Esophagus muscularis mucosa (tissue), 4 donors: ENCODE results near the gene PKP3. TPM values are rescaled to one million over a fixed set of nuclear protein-coding genes. Genes with fewer than 3 reads are reported as not detected.

ENCODE experiments used
- DNase-seq: peaks from one replicate; pipeline ENCODE4 v3.0.0-alpha.2; 2017; ENCODE audit errors: extremely low spot score
- H3K27ac ChIP-seq, 4 donors: fragments of 200-600 bp; sonication (generic); replicated peaks in 1 of 4; 1 replicate in 3 of 4; 2 replicates in 1 of 4; pipeline ENCODE4 v1.5.1; 2016 to 2019; ENCODE audit warnings: mild to moderate bottlenecking in 1 of 4
- H3K27me3 ChIP-seq, 4 donors: fragments of 200-600 bp; sonication (generic); one replicate each; pipeline versions ENCODE4 v1.5.1 to v1.6.0; 2016 to 2019
- H3K36me3 ChIP-seq, 4 donors: fragments of 200-600 bp; sonication (generic); one replicate each; pipeline ENCODE4 v1.5.1; 2016 to 2019
- H3K4me1 ChIP-seq, 4 donors: fragments of 200-600 bp; sonication (generic); one replicate each; pipeline ENCODE4 v1.5.1; 2016 to 2019
- H3K4me3 ChIP-seq, 4 donors: fragments of 200-600 bp; sonication (generic); 1 replicate in 2 of 4; 2 replicates in 2 of 4; pipeline ENCODE4 v1.5.1; 2016 to 2019; ENCODE audit warnings: mild to moderate bottlenecking in 4 of 4, moderate library complexity in 1 of 4
- H3K9me3 ChIP-seq, 4 donors: fragments of 200-600 bp; sonication (generic); 1 replicate in 3 of 4; 2 replicates in 1 of 4; pipeline ENCODE4 v1.5.1; 2016 to 2019
- CTCF ChIP-seq, 3 experiments: fragments of 200-600 bp in 2 of 3; fragments of 450-650 bp in 1 of 3; sonication (generic) in 2 of 3; IDR thresholded peaks; one replicate each; pipeline ENCODE4 v1.5.1; 2017 to 2019; ENCODE audit warnings: antibody characterized with exemption in 3 of 3, mild to moderate bottlenecking in 2 of 3, moderate library complexity in 1 of 3
- EP300 ChIP-seq: sonication (generic); formaldehyde crosslinking; IDR thresholded peaks from one replicate; pipeline ENCODE4 v1.6.1; 2017; ENCODE audit warnings: antibody characterized with exemption
- POLR2A ChIP-seq: fragments of 450-650 bp; IDR thresholded peaks from one replicate; pipeline ENCODE4 v1.6.1; 2017; ENCODE audit warnings: antibody characterized with exemption, moderate library complexity, mild to moderate bottlenecking, low read depth
- POLR2AphosphoS5 ChIP-seq, 2 donors: sonication (generic); formaldehyde crosslinking; IDR thresholded peaks; one replicate each; pipeline ENCODE4 v1.6.1; 2017; ENCODE audit warnings: antibody characterized with exemption in 2 of 2
- WGBS: methylation state at CpG from one replicate; pipeline ENCODE4 v1.1.5; 2018; 5-methylcytosine and 5-hydroxymethylcytosine counted together
- intact Hi-C: fragments of 100-400 bp; cut with DNase I; formaldehyde crosslinking; loops from one replicate; pipeline ENCODE4 v1.15.1; 2023
- total RNA-seq, 4 donors: library from RNA; depleted of rRNA; stranded (reverse); fragments of >200 nt; gene quantifications; one replicate each; pipeline versions ENCODE4 v1.1.0 to v1.2.1, GENCODE V29; 2016

Gene PKP3
- total RNA-seq, 4 donors from 2014 or later = 0.17 to 1.1 (median 0.51) TPM

- TF ChIP-seq CTCF (IDR thresholded peaks at IDR 0.05) (no peak), POLR2AphosphoS5 (IDR thresholded peaks at IDR 0.05) (no peak), EP300 (no peak), POLR2A (no peak)
- peaks cover 0 to 22% (median 9%) of the 10 kb centered on the region in 4 donors for H3K27me3 ChIP-seq
- no peak for DNase-seq
- H3K4me3 ChIP-seq = no peak overlapping the region
- no peaks in the 10 kb centered on the region for H3K36me3 ChIP-seq
- intact Hi-C loops = no loop called here
- H3K27ac ChIP-seq = no peak overlapping the region
- H3K9me3 ChIP-seq = no peaks in the 10 kb centered on the region
- peaks cover 16 to 35% (median 27%) of the 10 kb centered on the region in 4 donors for H3K4me1 ChIP-seq
- 92% methylated on average over 26 of the region's 27 CpGs for WGBS
Observed at GRCh38 chr11:403761-404431, 9.9 kb downstream of the PKP3 start.

- Histone ChIP-seq H3K4me1 (peaks cover 16 to 33% (median 27%) of the 10 kb centered on the region in 4 donors), H3K4me3 (no peak overlapping the region), H3K27me3 (peaks cover 0 to 20% (median 7%) of the 10 kb centered on the region in 4 donors), H3K9me3 (no peaks in the 10 kb centered on the region), H3K27ac (no peak overlapping the region), H3K36me3 (no peaks in the 10 kb centered on the region)
- intact Hi-C loops = loop anchor here (5.0 kb wide), 1 partner anchor 108 kb away; no protein-coding TSS in a partner anchor
- DNase-seq = no peak
- TF ChIP-seq EP300 = no peak
- TF ChIP-seq POLR2A = no peak
- no peak for TF ChIP-seq CTCF (IDR thresholded peaks at IDR 0.05)
- no peak for TF ChIP-seq POLR2AphosphoS5 (IDR thresholded peaks at IDR 0.05)
- 94% methylated on average over 13 of the region's 14 CpGs for WGBS
Observed at GRCh38 chr11:404551-405264, 10.7 kb downstream of the PKP3 start.

GRCh38 chr11:405323-405953 lies 11.4 kb downstream of the PKP3 start:
- no peaks in the 10 kb centered on the region for H3K36me3 ChIP-seq
- WGBS = 68% methylated on average over 17 of the region's 17 CpGs
- DNase-seq = no peak
- peaks cover 0 to 18% (median 3%) of the 10 kb centered on the region in 4 donors for H3K27me3 ChIP-seq
- intact Hi-C loops = loop anchor here (5.0 kb wide), 1 partner anchor 107 kb away; no protein-coding TSS in a partner anchor
- H3K27ac ChIP-seq = peak overlapping the region in 2 of 4 donors; percentile 73 to 75
- peak overlapping the region in 1 of 4 donors; percentile 62 for H3K4me3 ChIP-seq
- H3K4me1 ChIP-seq = peaks cover 16 to 26% (median 24%) of the 10 kb centered on the region in 4 donors
- TF ChIP-seq EP300 = no peak
- no peak for TF ChIP-seq CTCF (IDR thresholded peaks at IDR 0.05)
- TF ChIP-seq POLR2AphosphoS5 (IDR thresholded peaks at IDR 0.05) = no peak
- TF ChIP-seq POLR2A = no peak
- H3K9me3 ChIP-seq = no peaks in the 10 kb centered on the region

- WGBS = 80% methylated on average over 8 of the region's 47 CpGs
- intact Hi-C loops = loop anchor here (2.0 to 5.0 kb wide), 2 partner anchors 43 to 106 kb away; no protein-coding TSS in a partner anchor
- Histone ChIP-seq H3K36me3 (no peaks in the 10 kb centered on the region), H3K4me1 (peaks cover 16 to 26% (median 24%) of the 10 kb centered on the region in 4 donors), H3K27me3 (peaks cover 0 to 17% (median 3%) of the 10 kb centered on the region in 4 donors), H3K9me3 (no peaks in the 10 kb centered on the region), H3K4me3 (peak overlapping the region; percentile 62 to 86 (median 71)), H3K27ac (peak overlapping the region; percentile 69 to 79 (median 74))
- TF ChIP-seq POLR2A = no peak
- no peak for TF ChIP-seq CTCF (IDR thresholded peaks at IDR 0.05)
- TF ChIP-seq EP300 = no peak
- TF ChIP-seq POLR2AphosphoS5 (IDR thresholded peaks at IDR 0.05) = no peak
- DNase-seq = no peak
Observed at GRCh38 chr11:405954-406795, 12.2 kb downstream of the PKP3 start.
